ENCODE results near the gene SLC25A27. TPM values are rescaled to one million over a fixed set of nuclear protein-coding genes. Genes with fewer than 3 reads are reported as not detected.

SLC25A27 gene
- polyA plus RNA-seq, 3 donors = 0.34 to 1.7 TPM; not detected in 1

- Mint-ChIP-seq H3K27me3 (ENCODE audit: low read depth in 3 of 3) (no peaks in the 10 kb centered on the region), H3K36me3 (no peaks in the 10 kb centered on the region), H3K27ac (no peak overlapping the region), H3K4me3 (no peak overlapping the region), H3K4me1 (no peaks in the 10 kb centered on the region), H3K9me3 (peaks cover 0 to 1% (median 0%) of the 10 kb centered on the region in 7 donors)
- H2AFZ ChIP-seq (ENCODE audit: insufficient read depth, low read depth, low read length, poor library complexity, severe bottlenecking) = no peak overlapping the region
- no peaks in the 10 kb centered on the region for H4K20me1 ChIP-seq (ENCODE audit: insufficient read depth, low read length)
- no peaks in the 10 kb centered on the region for H3K27me3 ChIP-seq (ENCODE audit: control insufficient read depth in 2 of 2, insufficient read depth in 2 of 2, low read length in 2 of 2)
- WGBS (ENCODE audit: insufficient coverage) = 87% methylated on average over 2 of the region's 2 CpGs
- no peaks in the 10 kb centered on the region for H3K36me3 ChIP-seq (replicated peaks in 1 of 2; ENCODE audit: control insufficient read depth in 1 of 2, insufficient read depth in 2 of 2, low read length in 2 of 2)
- H3K9me3 ChIP-seq (replicated peaks in 1 of 2; ENCODE audit: control insufficient read depth in 1 of 2, insufficient read depth in 1 of 2, low read length in 2 of 2) = no peaks in the 10 kb centered on the region
- H3K4me3 ChIP-seq (replicated peaks in 1 of 3; ENCODE audit: low read depth in 2 of 3, low read length in 3 of 3) = no peak overlapping the region
- H3K27ac ChIP-seq (ENCODE audit: low read depth in 1 of 2, low read length in 2 of 2) = no peak overlapping the region
- no peaks in the 10 kb centered on the region for H3K4me1 ChIP-seq (ENCODE audit: control insufficient read depth in 1 of 2, insufficient read depth in 2 of 2, low read length in 2 of 2)
- no peak overlapping the region for H3K4me2 ChIP-seq (replicated peaks; ENCODE audit: extremely low read depth, low read length, poor library complexity, severe bottlenecking)
- intact Hi-C loops (cut with micrococcal nuclease) = no loop called here
- TF ChIP-seq, protein P1, sequence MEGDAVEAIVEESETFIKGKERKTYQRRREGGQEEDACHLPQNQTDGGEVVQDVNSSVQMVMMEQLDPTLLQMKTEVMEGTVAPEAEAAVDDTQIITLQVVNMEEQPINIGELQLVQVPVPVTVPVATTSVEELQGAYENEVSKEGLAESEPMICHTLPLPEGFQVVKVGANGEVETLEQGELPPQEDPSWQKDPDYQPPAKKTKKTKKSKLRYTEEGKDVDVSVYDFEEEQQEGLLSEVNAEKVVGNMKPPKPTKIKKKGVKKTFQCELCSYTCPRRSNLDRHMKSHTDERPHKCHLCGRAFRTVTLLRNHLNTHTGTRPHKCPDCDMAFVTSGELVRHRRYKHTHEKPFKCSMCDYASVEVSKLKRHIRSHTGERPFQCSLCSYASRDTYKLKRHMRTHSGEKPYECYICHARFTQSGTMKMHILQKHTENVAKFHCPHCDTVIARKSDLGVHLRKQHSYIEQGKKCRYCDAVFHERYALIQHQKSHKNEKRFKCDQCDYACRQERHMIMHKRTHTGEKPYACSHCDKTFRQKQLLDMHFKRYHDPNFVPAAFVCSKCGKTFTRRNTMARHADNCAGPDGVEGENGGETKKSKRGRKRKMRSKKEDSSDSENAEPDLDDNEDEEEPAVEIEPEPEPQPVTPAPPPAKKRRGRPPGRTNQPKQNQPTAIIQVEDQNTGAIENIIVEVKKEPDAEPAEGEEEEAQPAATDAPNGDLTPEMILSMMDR (IDR thresholded peaks at IDR 0.05) = no peak
- H3K9ac ChIP-seq (ENCODE audit: insufficient read depth, low read length, poor library complexity, severe bottlenecking) = no peak overlapping the region
- DNase-seq = no peak
- no peaks in the 10 kb centered on the region for H3K79me2 ChIP-seq (ENCODE audit: insufficient read depth, low read length)
Measured at GRCh38 chr6:46667377-46667776, 14.6 kb downstream of the SLC25A27 start.

DNA sequence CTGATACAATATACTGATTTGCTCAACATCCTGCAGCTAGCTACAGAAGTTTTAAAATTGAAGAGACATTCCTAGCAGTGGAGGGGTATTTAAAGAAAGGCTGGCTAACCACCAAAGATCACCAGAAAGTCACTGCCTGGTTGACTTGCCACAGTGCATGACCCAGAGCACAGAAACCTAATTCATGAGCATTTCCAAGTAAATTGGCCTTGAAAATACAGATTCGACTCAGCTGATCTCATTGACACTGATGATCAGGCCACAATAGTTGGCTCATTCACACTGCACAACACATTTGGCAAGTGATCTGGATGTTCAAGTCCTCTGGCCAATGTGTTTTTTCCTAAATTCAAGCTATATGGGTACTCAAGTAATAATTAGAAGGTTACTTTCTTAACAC is 21.6 kb downstream of the SLC25A27 start:
- H3K27me3 Mint-ChIP-seq (ENCODE audit: low read depth in 3 of 3) = peaks cover 0 to 2% (median 0%) of the 10 kb centered on the region in 3 donors
- no peak for DNase-seq
- H3K27ac Mint-ChIP-seq = no peak overlapping the region
- H3K4me3 Mint-ChIP-seq = no peak overlapping the region
- H3K4me1 ChIP-seq (ENCODE audit: control insufficient read depth in 1 of 2, insufficient read depth in 2 of 2, low read length in 2 of 2) = no peaks in the 10 kb centered on the region
- H3K9ac ChIP-seq (ENCODE audit: insufficient read depth, low read length, poor library complexity, severe bottlenecking) = no peak overlapping the region
- no peaks in the 10 kb centered on the region for H3K36me3 ChIP-seq (replicated peaks in 1 of 2; ENCODE audit: control insufficient read depth in 1 of 2, insufficient read depth in 2 of 2, low read length in 2 of 2)
- no peak overlapping the region for H3K4me3 ChIP-seq (replicated peaks in 1 of 3; ENCODE audit: low read depth in 2 of 3, low read length in 3 of 3)
- H3K9me3 ChIP-seq (replicated peaks in 1 of 2; ENCODE audit: control insufficient read depth in 1 of 2, insufficient read depth in 1 of 2, low read length in 2 of 2) = no peaks in the 10 kb centered on the region
- H3K4me1 Mint-ChIP-seq = no peaks in the 10 kb centered on the region
- H3K9me3 Mint-ChIP-seq = peaks cover 0 to 3% (median 0%) of the 10 kb centered on the region in 7 donors
- TF ChIP-seq, protein P1 (IDR thresholded peaks at IDR 0.05) = no peak
- WGBS (ENCODE audit: insufficient coverage) = 100% methylated on average over 1 of the region's 1 CpG
- H3K4me2 ChIP-seq (replicated peaks; ENCODE audit: extremely low read depth, low read length, poor library complexity, severe bottlenecking) = no peak overlapping the region
- H4K20me1 ChIP-seq (ENCODE audit: insufficient read depth, low read length) = no peaks in the 10 kb centered on the region
- H3K79me2 ChIP-seq (ENCODE audit: insufficient read depth, low read length) = no peaks in the 10 kb centered on the region
- H2AFZ ChIP-seq (ENCODE audit: insufficient read depth, low read depth, low read length, poor library complexity, severe bottlenecking) = no peak overlapping the region
- H3K27me3 ChIP-seq (ENCODE audit: control insufficient read depth in 2 of 2, insufficient read depth in 2 of 2, low read length in 2 of 2) = no peaks in the 10 kb centered on the region
- H3K27ac ChIP-seq (ENCODE audit: low read depth in 1 of 2, low read length in 2 of 2) = no peak overlapping the region
- intact Hi-C loops (cut with micrococcal nuclease) = no loop called here
- H3K36me3 Mint-ChIP-seq = no peaks in the 10 kb centered on the region

Measured in CD14-positive monocyte (primary cell).